ENCODE data around the gene OGFOD3.

DNA sequence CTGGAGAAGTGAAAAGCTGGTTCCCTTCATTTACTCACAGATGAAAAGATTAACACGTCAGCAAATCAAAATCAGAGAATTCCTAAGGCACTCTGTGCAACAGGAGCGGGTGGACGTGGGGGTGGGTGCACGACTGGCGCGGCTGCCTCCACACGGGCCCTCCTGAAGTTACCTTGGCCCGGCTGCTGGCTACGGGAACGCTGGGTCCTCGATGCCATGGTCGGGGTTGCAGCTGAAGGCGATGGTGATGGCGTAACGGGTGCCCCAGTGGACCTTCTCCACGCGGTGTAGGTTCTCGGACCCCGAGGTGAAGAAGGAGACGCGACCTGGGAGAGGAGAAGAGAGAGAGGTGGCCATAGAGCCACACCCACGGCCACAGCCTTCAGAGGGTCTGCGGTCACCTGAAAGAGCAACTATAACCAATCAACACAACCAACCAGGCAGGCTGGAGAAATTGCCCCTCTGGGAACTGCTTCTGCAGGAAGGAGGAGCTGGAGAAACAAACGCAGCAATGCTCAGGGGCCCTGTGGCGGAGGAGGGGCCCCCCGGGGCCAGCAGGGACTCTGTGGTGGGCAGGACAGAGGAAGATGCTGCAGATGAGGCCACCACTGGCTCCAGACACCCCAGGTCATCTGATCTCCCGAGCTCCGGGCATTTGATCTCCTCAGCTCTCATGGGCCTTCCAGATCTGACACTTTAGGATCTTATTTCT lies 26.0 kb downstream of the OGFOD3 start:
- TF ChIP-seq, protein P1, sequence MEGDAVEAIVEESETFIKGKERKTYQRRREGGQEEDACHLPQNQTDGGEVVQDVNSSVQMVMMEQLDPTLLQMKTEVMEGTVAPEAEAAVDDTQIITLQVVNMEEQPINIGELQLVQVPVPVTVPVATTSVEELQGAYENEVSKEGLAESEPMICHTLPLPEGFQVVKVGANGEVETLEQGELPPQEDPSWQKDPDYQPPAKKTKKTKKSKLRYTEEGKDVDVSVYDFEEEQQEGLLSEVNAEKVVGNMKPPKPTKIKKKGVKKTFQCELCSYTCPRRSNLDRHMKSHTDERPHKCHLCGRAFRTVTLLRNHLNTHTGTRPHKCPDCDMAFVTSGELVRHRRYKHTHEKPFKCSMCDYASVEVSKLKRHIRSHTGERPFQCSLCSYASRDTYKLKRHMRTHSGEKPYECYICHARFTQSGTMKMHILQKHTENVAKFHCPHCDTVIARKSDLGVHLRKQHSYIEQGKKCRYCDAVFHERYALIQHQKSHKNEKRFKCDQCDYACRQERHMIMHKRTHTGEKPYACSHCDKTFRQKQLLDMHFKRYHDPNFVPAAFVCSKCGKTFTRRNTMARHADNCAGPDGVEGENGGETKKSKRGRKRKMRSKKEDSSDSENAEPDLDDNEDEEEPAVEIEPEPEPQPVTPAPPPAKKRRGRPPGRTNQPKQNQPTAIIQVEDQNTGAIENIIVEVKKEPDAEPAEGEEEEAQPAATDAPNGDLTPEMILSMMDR (IDR thresholded peaks at IDR 0.05; ENCODE audit: low read depth, low read length): no peak
- TF ChIP-seq EZH2phosphoT487 (IDR thresholded peaks at IDR 0.05; ENCODE audit: low read depth): no peak
